GM18858 (cell line): ENCODE data around the gene TCP11.
"Not testable (repeated sequence)": the region's sequence is repeated elsewhere in the genome, so short reads cannot be mapped to it uniquely, and the experiment has no call there.

Experiments used
- ATAC-seq: cut with Tn5 transposase; IDR thresholded peaks from one replicate; pipeline ENCODE4 v1.9.1; 2021; ENCODE audit not compliant: unreplicated experiment

Gene TCP11

GRCh38 chr6:35148167-35148741 lies 7.1 kb upstream of the TCP11 start:
- no peak for ATAC-seq

- no peak for ATAC-seq
Observed at GRCh38 chr6:35147486-35147885, 6.3 kb upstream of the TCP11 start.

GRCh38 chr6:35147026-35147425 lies 5.9 kb upstream of the TCP11 start:
- ATAC-seq = no peak

GRCh38 chr6:35146453-35146852 lies 5.3 kb upstream of the TCP11 start:
- no peak for ATAC-seq

- ATAC-seq = no peak
Observed at GRCh38 chr6:35145757-35146156, 4.6 kb upstream of the TCP11 start.

GRCh38 chr6:35142588-35143569 lies 1.7 kb upstream of the TCP11 start:
- ATAC-seq = no peak

- ATAC-seq = no peak
Observed at GRCh38 chr6:35140639-35141006, 516 bp downstream of the TCP11 start.

- no peak for ATAC-seq
Observed at GRCh38 chr6:35139924-35140638, 1.1 kb downstream of the TCP11 start.

- no peak for ATAC-seq
Observed at GRCh38 chr6:35139470-35139869, 1.7 kb downstream of the TCP11 start.

GRCh38 chr6:35138191-35138590 lies 2.9 kb downstream of the TCP11 start:
- not testable (repeated sequence) for ATAC-seq

- ATAC-seq = no peak
Observed at GRCh38 chr6:35136185-35136584, 5.0 kb downstream of the TCP11 start.

- no peak for ATAC-seq
Observed at GRCh38 chr6:35128496-35128895, 12.6 kb downstream of the TCP11 start.

GRCh38 chr6:35128042-35128441 lies 13.1 kb downstream of the TCP11 start:
- ATAC-seq = no peak

GRCh38 chr6:35124356-35124755 lies 16.8 kb downstream of the TCP11 start:
- no peak for ATAC-seq

GRCh38 chr6:35120746-35121145 lies 20.4 kb downstream of the TCP11 start:
- ATAC-seq = no peak

- ATAC-seq = no peak
Observed at GRCh38 chr6:35108309-35108885, 32.7 kb downstream of the TCP11 start.

- not testable (repeated sequence) for ATAC-seq
Observed at GRCh38 chr6:35107761-35108160, 33.4 kb downstream of the TCP11 start.

- not testable (repeated sequence) for ATAC-seq
Observed at GRCh38 chr6:35107208-35107607, 33.9 kb downstream of the TCP11 start.

- not testable (repeated sequence) for ATAC-seq
Observed at GRCh38 chr6:35106061-35106460, 35.1 kb downstream of the TCP11 start.

- no peak for ATAC-seq
Observed at GRCh38 chr6:35105078-35105477, 36.1 kb downstream of the TCP11 start.

- ATAC-seq = no peak
Observed at GRCh38 chr6:35099116-35099515, 42.0 kb downstream of the TCP11 start.
